HG03039 (cell line): ENCODE data around the gene PRR12.
A peak's percentile ranks its signal among the peaks of the same experiment; 100 is the strongest.

Source experiments
- ATAC-seq: cut with Tn5 transposase; IDR thresholded peaks from one replicate; pipeline ENCODE4 v1.9.1; 2021; ENCODE audit warnings: mild to moderate bottlenecking, moderate library complexity; ENCODE audit not compliant: unreplicated experiment

Gene PRR12

GRCh38 chr19:49664171-49665035 lies 73.4 kb downstream of the PRR12 start:
- no peak for ATAC-seq

DNA sequence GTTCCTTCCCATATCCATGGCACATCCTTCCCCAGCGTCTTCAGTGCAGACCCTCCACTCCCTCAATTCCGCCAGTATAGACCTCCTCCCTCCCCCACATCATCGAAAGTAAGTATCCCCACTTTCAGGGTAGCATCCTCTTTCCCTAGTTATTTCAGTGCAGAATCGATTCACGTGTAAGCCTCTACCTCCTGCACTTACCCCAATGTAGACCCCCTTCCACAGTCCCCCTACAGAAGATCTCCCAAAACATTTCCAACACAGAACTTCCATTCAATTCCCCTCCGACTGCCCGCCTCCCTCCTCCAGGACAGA lies 74.0 kb downstream of the PRR12 start:
- ATAC-seq: no peak

GRCh38 chr19:49665351-49666119 lies 74.6 kb downstream of the PRR12 start, which contains the start of the genes BCL2L12 and IRF3:
Gene BCL2L12 (plus strand): TSS chr19:49665933. CDS start chr19:49666693, 760 bp downstream.
Gene IRF3 (minus strand): TSS chr19:49665857. CDS start chr19:49664838, 1,019 bp downstream.
- ATAC-seq: peak; percentile 86

GRCh38 chr19:49666120-49666444 lies 75.1 kb downstream of the PRR12 start:
- no peak for ATAC-seq

DNA sequence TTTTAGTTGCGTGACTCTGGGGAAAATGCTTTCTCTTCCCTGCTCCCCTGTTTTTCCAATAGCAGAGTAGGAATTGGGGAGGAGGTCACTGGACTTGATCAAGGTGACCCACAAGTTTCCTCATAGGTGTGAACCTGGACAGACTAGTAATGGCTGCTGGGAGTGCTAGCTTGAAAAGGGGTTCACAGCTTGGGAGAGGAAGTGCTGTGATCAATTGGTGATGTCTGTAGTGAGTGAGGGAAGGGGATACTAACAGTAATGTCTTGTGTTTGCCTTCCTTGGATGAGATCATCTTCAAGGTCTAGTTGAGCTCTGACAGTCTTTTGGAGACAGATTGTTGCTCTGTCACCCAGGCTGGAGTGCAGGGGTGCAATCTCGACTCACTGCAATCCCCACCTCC lies 76.5 kb downstream of the PRR12 start:
- no peak for ATAC-seq

GRCh38 chr19:49669516-49669915 lies 78.5 kb downstream of the PRR12 start:
- ATAC-seq: no peak

- ATAC-seq: no peak
Observed at GRCh38 chr19:49672131-49672919, 81.3 kb downstream of the PRR12 start.
